Activated naive CD8-positive, alpha-beta T cell treated with anti-CD3 and anti-CD28 coated beads, Interleukin-2, amount 50 U/mL, for 16 hours (primary cell): ENCODE results near the gene RPP38.

Experiments used
- DNase-seq: peaks from one replicate; pipeline ENCODE4 v3.0.0-alpha.2; 2020; ENCODE audit warnings: low read depth, low spot score

Gene RPP38

GRCh38 chr10:15112657-15113056, 15.5 kb downstream of the RPP38 start:
- DNase-seq, result no peak

GRCh38 chr10:15113766-15114165, 16.6 kb downstream of the RPP38 start:
- no peak for DNase-seq

- DNase-seq, result no peak
Observed at GRCh38 chr10:15116225-15116624, 19.1 kb downstream of the RPP38 start.

GRCh38 chr10:15118615-15119014, 21.5 kb downstream of the RPP38 start:
- DNase-seq, result no peak

- no peak for DNase-seq
Observed at GRCh38 chr10:15120523-15120922, 23.4 kb downstream of the RPP38 start.

GRCh38 chr10:15121707-15122106, 24.6 kb downstream of the RPP38 start:
- no peak for DNase-seq

GRCh38 chr10:15122477-15123030, 25.4 kb downstream of the RPP38 start:
- DNase-seq, result no peak

- DNase-seq, result no peak
Observed at GRCh38 chr10:15123749-15124184, 26.6 kb downstream of the RPP38 start.

GRCh38 chr10:15124190-15124589, 27.0 kb downstream of the RPP38 start:
- no peak for DNase-seq

GRCh38 chr10:15124908-15125307, 27.8 kb downstream of the RPP38 start:
- no peak for DNase-seq

GRCh38 chr10:15131330-15131729, 34.2 kb downstream of the RPP38 start:
- no peak for DNase-seq

- DNase-seq, result no peak
Observed at GRCh38 chr10:15136129-15137035, 39.2 kb downstream of the RPP38 start.

GRCh38 chr10:15137036-15137359, 39.8 kb downstream of the RPP38 start:
- DNase-seq, result no peak

- DNase-seq, result no peak
Observed at GRCh38 chr10:15137636-15138035, 40.5 kb downstream of the RPP38 start.

GRCh38 chr10:15140698-15141097, 43.5 kb downstream of the RPP38 start:
- DNase-seq, result no peak

GRCh38 chr10:15141136-15142054, 44.2 kb downstream of the RPP38 start:
- no peak for DNase-seq

GRCh38 chr10:15144788-15145187, 47.6 kb downstream of the RPP38 start:
- DNase-seq, result no peak

- DNase-seq, result no peak
Observed at GRCh38 chr10:15146366-15146765, 49.2 kb downstream of the RPP38 start.

GRCh38 chr10:15147594-15148392, 50.6 kb downstream of the RPP38 start:
- no peak for DNase-seq

- DNase-seq, result no peak
Observed at GRCh38 chr10:15149042-15149771, 52.1 kb downstream of the RPP38 start.

- DNase-seq, result no peak
Observed at GRCh38 chr10:15150563-15150962, 53.4 kb downstream of the RPP38 start.
